Suprapubic skin (tissue), 4 donors: ENCODE results near the gene B3GALT4.

ENCODE experiments used
- CTCF ChIP-seq, 2 donors: fragments of 200-600 bp in 1 of 2; fragments of 450-650 bp in 1 of 2; sonication (generic) in 1 of 2; IDR thresholded peaks; one replicate each; pipeline ENCODE4 v1.5.1; 2016 to 2019; ENCODE audit warnings: antibody characterized with exemption in 2 of 2, mild to moderate bottlenecking in 1 of 2, moderate library complexity in 1 of 2
- EP300 ChIP-seq: sonication (generic); formaldehyde crosslinking; IDR thresholded peaks from one replicate; pipeline ENCODE4 v1.6.1; 2017; ENCODE audit warnings: antibody characterized with exemption
- POLR2A ChIP-seq, 2 donors: fragments of 450-650 bp; IDR thresholded peaks; one replicate each; pipeline ENCODE4 v1.6.1; 2017; ENCODE audit warnings: antibody characterized with exemption in 2 of 2, mild to moderate bottlenecking in 2 of 2, moderate library complexity in 2 of 2
- POLR2AphosphoS5 ChIP-seq, 3 donors: sonication (generic); formaldehyde crosslinking; IDR thresholded peaks; one replicate each; pipeline ENCODE4 v1.6.1; 2017; ENCODE audit warnings: antibody characterized with exemption in 3 of 3

DNA sequence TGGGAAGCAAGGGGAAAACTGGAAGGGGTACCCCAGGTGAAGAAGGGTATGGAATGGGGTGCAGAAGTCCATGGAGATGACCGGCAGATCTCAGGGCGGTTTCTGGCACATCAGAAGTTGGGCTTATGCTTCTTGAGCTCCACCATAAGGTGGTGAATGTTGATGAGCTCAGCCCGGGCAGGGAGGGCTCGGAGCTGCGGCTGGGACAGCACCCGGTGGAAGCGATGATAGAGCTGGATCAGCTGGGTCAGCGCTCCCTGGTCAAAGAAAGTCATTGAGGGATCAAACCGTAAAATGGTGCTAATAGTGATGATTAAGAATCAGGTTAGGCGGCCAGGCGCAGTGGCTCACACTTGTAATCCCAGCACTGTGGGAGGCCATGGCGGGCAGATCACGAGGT is 26.2 kb upstream of the B3GALT4 start:
- TF ChIP-seq POLR2A (IDR thresholded peaks at IDR 0.05) (no peak), CTCF (IDR thresholded peaks at IDR 0.05) (no peak), POLR2AphosphoS5 (IDR thresholded peaks at IDR 0.05) (no peak), EP300 (no peak)
